GM21360 (cell line): ENCODE results near the gene DNAJC15.
"Not testable (repeated sequence)": the region's sequence is repeated elsewhere in the genome, so short reads cannot be mapped to it uniquely, and the experiment has no call there.

Source experiments
- ATAC-seq: cut with Tn5 transposase; IDR thresholded peaks from one replicate; pipeline ENCODE4 v1.9.1; 2021; ENCODE audit warnings: mild to moderate bottlenecking, moderate library complexity; ENCODE audit not compliant: unreplicated experiment

Gene DNAJC15

GRCh38 chr13:43003729-43004128 is 19.7 kb upstream of the DNAJC15 start:
- no peak for ATAC-seq

DNA sequence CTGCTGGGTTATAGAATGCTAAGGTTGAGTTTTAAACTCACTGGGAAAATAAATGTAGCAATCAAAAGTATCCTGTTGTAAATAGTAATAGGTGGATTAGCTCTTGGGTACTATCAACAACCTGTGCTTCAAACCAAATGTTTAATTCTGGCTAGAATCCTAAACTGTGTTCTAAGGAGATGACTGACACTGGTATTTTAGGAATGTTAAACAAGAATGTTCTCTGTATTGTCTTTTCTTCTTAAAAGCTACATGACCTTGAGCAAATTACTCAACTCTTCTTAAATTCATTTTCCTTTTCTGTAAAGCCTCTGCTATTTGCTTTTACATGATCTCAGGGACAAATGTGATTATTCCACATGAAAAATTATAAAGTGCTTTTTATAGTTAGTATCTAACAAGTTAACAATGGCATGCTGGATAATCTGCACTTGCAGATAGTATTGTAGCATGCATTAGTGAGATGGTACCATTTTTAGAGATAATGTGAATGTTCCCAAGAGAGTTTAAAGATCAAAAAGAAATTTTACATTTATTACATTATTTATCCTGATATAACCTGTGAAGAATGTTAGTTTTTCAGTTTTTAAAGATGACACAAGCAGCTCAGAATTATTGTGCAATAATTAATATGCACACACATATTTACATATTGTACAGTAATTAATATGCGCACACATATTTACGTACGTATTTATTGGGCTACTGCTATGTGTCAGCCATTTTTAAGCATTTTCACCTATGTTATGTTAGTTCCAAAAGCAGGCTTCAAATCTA is 17.7 kb upstream of the DNAJC15 start:
- ATAC-seq, result no peak

DNA sequence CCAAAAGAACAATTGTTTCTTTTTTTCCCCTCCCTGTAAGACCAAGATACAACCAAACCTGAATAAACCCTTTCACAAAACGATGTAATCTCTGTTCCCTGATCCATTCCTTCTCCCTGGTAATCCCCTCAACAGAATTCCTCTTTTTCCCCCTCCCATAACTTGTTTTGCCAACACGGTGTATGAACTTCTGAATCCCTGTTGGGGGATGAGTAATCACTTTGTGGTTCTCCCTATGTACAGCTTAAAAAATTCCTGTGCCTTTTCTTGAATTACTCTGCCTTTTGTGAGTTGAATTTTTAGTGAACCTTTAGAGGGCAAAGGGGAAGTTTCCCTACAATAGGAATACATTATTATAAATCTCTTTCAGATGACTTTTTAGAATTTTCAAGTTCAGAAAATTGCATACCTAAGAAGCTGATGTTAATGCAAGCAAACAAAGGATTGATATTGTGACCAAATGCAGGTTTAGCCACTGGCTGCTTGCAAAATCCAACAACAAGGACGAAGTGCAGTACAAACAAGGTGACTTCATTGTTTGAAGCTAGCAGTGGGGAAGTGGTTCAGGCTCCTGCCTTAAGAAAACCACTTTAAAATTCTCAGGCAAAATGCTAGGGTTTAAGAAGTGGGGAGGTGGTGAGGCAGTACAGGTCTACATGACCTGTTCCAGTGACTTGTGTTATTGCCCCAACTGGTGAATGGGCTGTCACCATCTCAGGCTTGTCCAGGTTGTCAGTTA is 16.3 kb upstream of the DNAJC15 start:
- no peak for ATAC-seq

GRCh38 chr13:43008596-43008995 is 14.8 kb upstream of the DNAJC15 start:
- no peak for ATAC-seq

- ATAC-seq, result no peak
These were observed 13.9 kb upstream of the DNAJC15 start for GRCh38 chr13:43009506-43009905.

DNA sequence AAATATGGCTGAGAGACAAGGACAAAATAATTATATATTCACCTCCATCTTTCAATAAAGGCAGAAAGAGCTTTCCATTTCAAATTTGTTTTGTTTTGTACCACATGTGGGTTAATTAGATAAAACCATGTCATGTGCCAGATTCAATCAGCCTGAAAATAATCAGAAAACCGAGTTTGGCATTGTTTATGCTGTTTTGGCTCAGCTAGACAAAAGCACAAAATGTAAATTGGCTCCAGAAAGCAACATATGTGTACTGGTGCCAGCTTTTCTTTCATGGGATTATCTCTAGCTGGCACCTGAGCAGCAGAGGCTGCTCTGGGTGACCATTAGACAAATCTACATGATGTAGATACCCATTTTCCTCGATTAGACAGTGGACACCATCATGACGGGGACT is 9.2 kb upstream of the DNAJC15 start:
- no peak for ATAC-seq

GRCh38 chr13:43016226-43016625 is 7.2 kb upstream of the DNAJC15 start:
- ATAC-seq, result no peak

DNA sequence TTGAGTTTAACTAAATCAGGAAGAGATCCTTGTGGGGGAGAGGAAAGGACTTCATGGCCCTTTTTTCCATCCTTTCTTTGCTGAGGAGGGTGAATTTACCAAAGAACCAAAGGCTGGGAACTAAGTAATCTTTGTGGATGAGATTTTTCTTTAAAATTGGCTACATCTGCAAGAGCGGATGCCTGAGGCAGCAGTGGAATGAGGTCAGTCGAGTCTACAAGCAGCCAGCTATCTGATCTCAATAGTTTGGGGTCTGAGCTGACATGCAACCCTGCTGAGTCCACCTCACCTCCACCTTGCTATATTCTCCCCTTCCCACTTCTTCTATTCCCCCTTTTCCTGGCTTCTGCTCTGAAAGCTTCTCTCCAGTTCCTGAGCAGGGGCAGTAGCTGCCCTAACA is 3.6 kb upstream of the DNAJC15 start:
- ATAC-seq, result no peak

DNA sequence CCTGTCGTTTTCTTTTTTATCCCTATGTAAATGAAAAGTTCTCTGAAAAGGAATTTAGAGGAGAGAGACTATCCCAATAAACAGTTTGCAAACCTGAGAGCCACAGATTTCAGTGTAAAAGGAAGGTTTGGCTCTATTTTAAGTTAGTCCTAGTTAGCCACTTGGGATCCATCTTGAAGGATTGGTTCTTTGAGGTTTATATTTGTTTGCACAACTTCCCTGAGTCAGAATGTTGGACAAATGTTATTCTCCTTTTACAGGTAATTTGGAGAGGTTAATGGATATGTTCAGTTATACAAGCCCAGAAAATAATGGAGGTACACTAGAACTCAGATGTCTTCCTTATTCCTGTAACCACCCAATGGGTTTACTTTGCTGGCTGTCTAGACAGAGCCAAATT is 2.6 kb upstream of the DNAJC15 start:
- no peak for ATAC-seq

DNA sequence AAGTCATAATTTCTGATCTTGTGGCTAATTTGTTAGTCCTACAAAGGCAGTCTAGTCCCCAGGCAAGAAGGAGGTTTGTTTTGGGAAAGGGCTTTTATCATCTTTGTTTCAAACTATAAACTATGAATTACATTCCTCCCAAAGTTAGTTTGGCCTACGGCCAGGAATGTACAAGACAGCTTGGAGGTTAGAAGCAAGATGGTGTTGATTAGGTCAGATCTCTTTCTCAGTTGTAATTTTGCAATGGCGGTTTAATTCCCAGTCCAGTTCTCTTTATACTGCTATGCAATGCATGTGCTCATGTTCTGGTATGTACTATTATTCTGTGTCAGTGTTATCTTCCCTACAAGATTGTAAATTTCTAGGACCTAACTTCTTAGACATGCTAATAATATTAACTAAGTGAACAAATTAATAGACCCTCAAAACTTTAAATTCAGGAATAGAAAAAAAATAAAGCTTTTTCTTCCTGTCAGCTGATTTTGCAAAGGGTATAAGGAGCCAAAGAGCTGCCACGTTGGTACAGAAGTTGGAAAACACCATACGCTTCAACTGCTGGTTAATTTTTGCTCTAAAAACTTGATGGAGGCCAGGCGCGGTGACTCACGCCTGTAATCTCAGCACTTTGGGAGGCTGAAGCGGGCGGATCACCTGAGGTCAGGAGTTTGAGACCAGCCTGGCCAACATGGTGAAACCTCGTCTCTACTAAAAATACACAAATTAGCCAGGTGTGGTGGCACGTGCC is 1.3 kb upstream of the DNAJC15 start:
- no peak for ATAC-seq

GRCh38 chr13:43022934-43023288 is 475 bp upstream of the DNAJC15 start:
- ATAC-seq, result no peak

- no peak for ATAC-seq
These were observed 2.9 kb downstream of the DNAJC15 start for GRCh38 chr13:43026262-43026661.

GRCh38 chr13:43030548-43030947 is 7.2 kb downstream of the DNAJC15 start:
- no peak for ATAC-seq

DNA sequence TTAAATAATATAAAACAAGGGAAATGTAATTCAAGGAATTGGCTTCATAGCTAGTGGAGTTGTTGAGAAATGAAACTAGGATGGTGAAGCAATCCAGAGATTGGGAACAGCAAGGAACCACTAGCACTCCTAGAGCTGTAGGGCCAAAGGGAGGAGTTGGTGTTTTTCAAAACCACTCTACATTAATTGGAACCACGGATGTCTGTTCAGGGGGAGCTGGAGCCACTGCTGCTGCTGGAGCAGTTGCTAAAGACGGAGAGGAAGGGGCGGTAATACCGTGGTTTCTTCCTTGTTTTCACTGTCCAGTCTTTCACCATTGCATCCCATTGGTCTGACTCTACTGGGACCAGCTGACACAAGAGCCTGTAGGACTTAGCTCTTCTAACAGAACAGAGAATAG is 8.5 kb downstream of the DNAJC15 start:
- no peak for ATAC-seq

DNA sequence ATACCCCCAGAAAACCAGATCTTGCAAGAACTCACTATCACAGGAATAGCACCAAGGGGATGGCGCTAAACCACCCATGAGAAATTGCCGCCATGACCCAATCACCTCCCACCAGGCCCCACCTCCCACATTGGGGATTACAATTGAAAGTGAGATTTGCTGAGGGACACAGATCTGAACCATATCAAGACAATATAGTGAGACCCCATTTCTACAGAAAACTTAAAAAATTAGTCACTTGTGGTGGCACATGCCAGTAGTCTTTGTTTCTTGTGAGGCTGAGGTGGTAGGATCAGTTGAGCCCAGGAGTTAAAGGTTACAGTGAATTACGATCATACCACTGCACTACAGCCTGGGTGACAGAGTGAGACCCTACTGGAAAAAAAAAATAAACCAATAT is 9.7 kb downstream of the DNAJC15 start:
- no peak for ATAC-seq

- ATAC-seq, result no peak
These were observed 13.2 kb downstream of the DNAJC15 start for GRCh38 chr13:43036351-43037250.

- ATAC-seq, result no peak
These were observed 16.6 kb downstream of the DNAJC15 start for GRCh38 chr13:43039966-43040365.

DNA sequence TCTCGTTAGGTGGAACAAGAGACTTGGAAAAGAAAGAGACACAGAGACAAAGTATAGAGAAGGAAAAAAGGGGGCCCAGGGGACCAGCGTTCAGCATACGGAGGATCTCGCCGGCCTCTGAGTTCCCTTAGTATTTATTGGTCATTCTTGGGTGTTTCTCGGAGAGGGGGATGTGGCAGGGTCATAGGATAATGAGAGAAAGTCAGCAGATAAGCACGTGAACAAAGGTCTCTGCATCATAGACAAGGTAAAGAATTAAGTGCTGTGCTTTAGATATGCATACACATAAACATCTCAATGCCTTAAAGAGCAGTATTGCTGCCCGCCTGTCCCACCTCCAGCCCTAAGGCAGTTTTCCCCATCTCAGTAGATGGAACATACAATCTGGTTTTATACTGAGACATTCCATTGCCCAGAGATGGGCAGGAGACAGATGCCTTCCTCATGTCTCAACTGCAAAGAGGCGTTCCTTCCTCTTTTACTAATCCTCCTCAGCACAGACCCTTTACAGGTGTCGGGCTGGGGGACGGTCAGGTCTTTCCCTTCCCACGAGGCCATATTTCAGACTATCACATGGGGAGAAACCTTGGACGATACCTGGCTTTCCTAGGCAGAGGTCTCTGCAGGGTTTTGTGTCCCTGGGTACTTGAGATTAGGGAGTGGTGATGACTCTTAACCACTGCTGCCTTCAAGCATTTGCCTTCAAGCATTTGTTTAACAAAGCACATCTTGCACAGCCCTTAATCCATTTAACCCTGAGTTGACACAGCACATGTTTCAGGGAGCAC is 17.4 kb downstream of the DNAJC15 start:
- not testable (repeated sequence) for ATAC-seq

DNA sequence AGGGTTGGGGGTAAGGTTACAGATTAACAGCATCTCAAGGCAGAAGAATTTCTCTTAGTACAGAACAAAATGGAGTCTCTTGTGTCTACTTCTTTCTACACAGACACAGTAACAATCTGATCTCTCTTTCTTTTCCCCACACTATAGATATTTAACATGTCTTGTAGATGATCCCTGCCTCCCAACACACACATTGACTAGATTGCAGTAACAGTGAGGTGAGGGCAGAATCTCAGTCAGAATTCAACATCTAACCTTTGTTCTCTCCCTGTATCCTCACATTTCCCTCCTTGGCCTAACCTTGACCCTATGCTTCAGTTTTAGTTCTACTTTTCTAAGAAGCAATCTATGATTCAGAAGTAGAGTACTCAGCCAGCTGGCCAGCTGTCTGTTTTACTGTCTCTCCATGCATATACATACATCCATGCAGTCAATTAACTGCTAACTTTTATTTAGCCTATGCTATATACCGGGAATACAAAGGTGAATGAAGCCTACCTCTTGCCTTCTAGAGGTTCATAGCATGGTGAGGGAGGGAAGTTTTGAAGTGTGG is 18.1 kb downstream of the DNAJC15 start:
- ATAC-seq, result peak; percentile 56
